ENCODE measurements around the gene GLT1D1.
"Not testable (repeated sequence)": the region's sequence is repeated elsewhere in the genome, so short reads cannot be mapped to it uniquely, and the experiment has no call there.

Gene GLT1D1

GRCh38 chr12:128820723-128821432, 32.4 kb upstream of the GLT1D1 start:
- peak; percentile 79 to 85 (median 82) for DNase-seq

- DNase-seq = peak in 2 of 3 donors; percentile 33 to 61
Observed at GRCh38 chr12:128823216-128823915, 29.9 kb upstream of the GLT1D1 start.

GRCh38 chr12:128823916-128824839, 29.1 kb upstream of the GLT1D1 start, which contains the start of gene SLC15A4:
SLC15A4 (minus strand) TSS chr12:128823958; CDS start chr12:128823943, 15 bp downstream.
- peak; percentile 96 to 99 (median 98) for DNase-seq

GRCh38 chr12:128825835-128826234, 27.4 kb upstream of the GLT1D1 start:
- no peak for DNase-seq

- no peak for DNase-seq
Observed at GRCh38 chr12:128827724-128828123, 25.6 kb upstream of the GLT1D1 start.

GRCh38 chr12:128829861-128830504, 23.3 kb upstream of the GLT1D1 start:
- peak; percentile 73 to 88 (median 85) for DNase-seq

- peak in 1 of 3 donors; percentile 33 for DNase-seq
Observed at GRCh38 chr12:128830505-128830893, 22.8 kb upstream of the GLT1D1 start.

- DNase-seq = no peak
Observed at GRCh38 chr12:128833418-128833817, 19.9 kb upstream of the GLT1D1 start.

- DNase-seq = not testable (repeated sequence)
Observed at GRCh38 chr12:128839885-128840284, 13.4 kb upstream of the GLT1D1 start.

- DNase-seq = peak; percentile 35 to 67 (median 57)
Observed at GRCh38 chr12:128840862-128841468, 12.3 kb upstream of the GLT1D1 start.

- DNase-seq = no peak
Observed at GRCh38 chr12:128842579-128842978, 10.7 kb upstream of the GLT1D1 start.

- DNase-seq = peak; percentile 56 to 68 (median 66)
Observed at GRCh38 chr12:128843538-128843937, 9.7 kb upstream of the GLT1D1 start.

GRCh38 chr12:128844031-128844635, 9.1 kb upstream of the GLT1D1 start:
- DNase-seq = peak; percentile 76 to 82 (median 81)

GRCh38 chr12:128846671-128847070, 6.6 kb upstream of the GLT1D1 start:
- not testable (repeated sequence) for DNase-seq

GRCh38 chr12:128848371-128848770, 4.9 kb upstream of the GLT1D1 start:
- no peak for DNase-seq

- not testable (repeated sequence) for DNase-seq
Observed at GRCh38 chr12:128849806-128850205, 3.5 kb upstream of the GLT1D1 start.

- DNase-seq = no peak
Observed at GRCh38 chr12:128850400-128850799, 2.9 kb upstream of the GLT1D1 start.

GRCh38 chr12:128851429-128851828, 1.8 kb upstream of the GLT1D1 start:
- not testable (repeated sequence) for DNase-seq

- DNase-seq = peak in 1 of 3 donors; percentile 20
Observed at GRCh38 chr12:128852026-128852698, 1.1 kb upstream of the GLT1D1 start.

GRCh38 chr12:128853600-128854197, 421 bp downstream of the GLT1D1 start:
- peak in 1 of 3 donors; percentile 42 for DNase-seq
